HepG2 (cell line): Measurements from ENCODE around the gene MPP3. TPM values are rescaled to one million over a fixed set of nuclear protein-coding genes. Genes with fewer than 3 reads are reported as not detected.

Source experiments
- ATAC-seq: fragments of 200-7000 bp; cut with Tn5 transposase; 3 replicates; pipeline ENCODE4 v1.9.1; 2020; ENCODE audit warnings: mild to moderate bottlenecking, moderate library complexity
- BruUV-seq: library from RNA; stranded (reverse); fragments of 400-500 nt; replicated peaks from 2 replicates; lab custom pipeline; 2021; lab: Mats Ljungman, UMichigan
- CTCF ChIA-PET: fragments of 300-600 bp; formaldehyde crosslinking; extraction: SDS; loops from one replicate; lab custom pipeline; 2021; ENCODE audit warnings: low total read pairs, inconsistent platforms, low intra/inter-chr PET ratio; lab: Yijun Ruan, JAX
- POLR2A ChIA-PET: fragments of 350-600 bp; sonication (Branson Sonifier 250); formaldehyde crosslinking; loops from one replicate; lab custom pipeline; 2020; ENCODE audit warnings: antibody characterized with exemption, inconsistent platforms; lab: Yijun Ruan, JAX
- DNase-seq: peaks from one replicate; pipeline ENCODE4 v3.0.0-alpha.2; 2015; ENCODE audit warnings: low spot score
- FAIRE-seq: peaks from 3 replicates; lab custom pipeline; 2011; peaks lifted over from hg19 to GRCh38; lab: Jason Lieb, UNC
- H2AFZ ChIP-seq: one replicate; pipeline ENCODE4 v1.6.1; 2011; ENCODE audit warnings: low read length, inconsistent platforms
- H3K27ac ChIP-seq: fragments of 300-600 bp; 3 replicates; pipeline ENCODE4 v1.8.0; 2011; ENCODE audit warnings: mixed run types, mild to moderate bottlenecking, mixed read lengths, low read length, inconsistent platforms; ENCODE audit not compliant: insufficient read depth; ENCODE audit errors: extremely low read length
- H3K27me3 ChIP-seq, 2 experiments: fragments of 200-600 bp in 1 of 2; 2 replicates in 1 of 2; 3 replicates in 1 of 2; pipeline versions ENCODE4 v1.6.0 to v1.8.0; 2011; ENCODE audit warnings: low read length in 2 of 2, mild to moderate bottlenecking in 2 of 2, moderate library complexity in 2 of 2, inconsistent platforms in 1 of 2; ENCODE audit not compliant: insufficient read depth in 2 of 2, control insufficient read depth in 1 of 2
- H3K36me3 ChIP-seq, 2 experiments: fragments of 200-600 bp in 1 of 2; replicated peaks in 1 of 2; 2 replicates in 1 of 2; 3 replicates in 1 of 2; pipeline versions ENCODE4 v1.5.1 to v1.8.0; 2011; ENCODE audit warnings: low read length in 2 of 2, inconsistent platforms in 1 of 2; ENCODE audit not compliant: insufficient read depth in 2 of 2, control insufficient read depth in 1 of 2
- H3K4me1 ChIP-seq: 2 replicates; pipeline ENCODE4 v1.5.1; 2012; ENCODE audit warnings: low read length, inconsistent platforms; ENCODE audit not compliant: insufficient read depth
- H3K4me2 ChIP-seq: 2 replicates; pipeline ENCODE4 v1.6.0; 2011; ENCODE audit warnings: low read depth, low read length, inconsistent platforms
- H3K4me3 ChIP-seq, 3 experiments: fragments of 200-600 bp in 1 of 3; sonication (generic), shearing (Covaris generic) in 1 of 3; replicated peaks in 1 of 3; 2 replicates each; pipeline ENCODE4 v1.5.1; 2011 to 2016; ENCODE audit warnings: low read length in 3 of 3, inconsistent platforms in 2 of 3, low read depth in 2 of 3, mild to moderate bottlenecking in 2 of 3, control low read depth in 1 of 3, mixed read lengths in 1 of 3; ENCODE audit not compliant: insufficient read depth in 1 of 3
- H3K79me2 ChIP-seq: one replicate; pipeline ENCODE4 v1.6.1; 2011; ENCODE audit warnings: low read length, inconsistent platforms; ENCODE audit not compliant: insufficient read depth
- H3K9ac ChIP-seq: 2 replicates; pipeline ENCODE4 v1.6.0; 2011; ENCODE audit warnings: mild to moderate bottlenecking, low read depth, low read length, inconsistent platforms; ENCODE audit not compliant: insufficient read depth
- H3K9me3 ChIP-seq: 2 replicates; pipeline ENCODE4 v1.5.1; 2012; ENCODE audit warnings: mild to moderate bottlenecking, low read length
- H4K20me1 ChIP-seq: 2 replicates; pipeline ENCODE4 v1.6.0; 2011; ENCODE audit warnings: inconsistent platforms, mild to moderate bottlenecking, low read length, moderate library complexity; ENCODE audit not compliant: insufficient read depth
- ATF5 ChIP-seq: sonication (generic); formaldehyde crosslinking; IDR thresholded peaks from 2 replicates; pipeline ENCODE4 v1.4.0; 2020; ENCODE audit warnings: mild to moderate bottlenecking, low read depth, missing genetic modification reagents
- CSRNP2 ChIP-seq: sonication (generic); formaldehyde crosslinking; conservative IDR thresholded peaks from 2 replicates; pipeline ENCODE4 v1.8.0; 2022; ENCODE audit warnings: low read depth, missing genetic modification reagents
- EED ChIP-seq: sonication (generic); formaldehyde crosslinking; IDR thresholded peaks from 2 replicates; pipeline ENCODE4 v1.5.0; 2020; ENCODE audit warnings: mild to moderate bottlenecking, missing genetic modification reagents
- ETV5 ChIP-seq: IDR thresholded peaks from 2 replicates; pipeline ENCODE4 v1.6.1; 2018; ENCODE audit warnings: missing biosample characterization, missing genetic modification reagents, inconsistent platforms, borderline replicate concordance
- FOSL2 ChIP-seq: sonication (generic); formaldehyde crosslinking; IDR thresholded peaks from 2 replicates; pipeline ENCODE4 v1.4.0; 2020; ENCODE audit warnings: missing genetic modification reagents
- GATAD2A ChIP-seq: IDR thresholded peaks from 2 replicates; pipeline ENCODE4 v1.6.1; 2016
- HOXA9 ChIP-seq: sonication (generic); formaldehyde crosslinking; IDR thresholded peaks from 2 replicates; pipeline ENCODE4 v1.8.1; 2022; ENCODE audit warnings: missing genetic modification reagents, mild to moderate bottlenecking, moderate library complexity, borderline replicate concordance
- IRF1 ChIP-seq: sonication (generic); formaldehyde crosslinking; IDR thresholded peaks from 2 replicates; pipeline ENCODE4 v1.4.0; 2020; ENCODE audit warnings: low read depth, mild to moderate bottlenecking, missing genetic modification reagents
- MZF1 ChIP-seq: sonication (generic); formaldehyde crosslinking; IDR thresholded peaks from 2 replicates; pipeline ENCODE4 v1.8.1; 2023; ENCODE audit warnings: mild to moderate bottlenecking, missing genetic modification reagents, borderline replicate concordance
- RBAK ChIP-seq: sonication (generic); formaldehyde crosslinking; IDR thresholded peaks from 2 replicates; pipeline ENCODE4 v1.5.1; 2020; ENCODE audit warnings: mild to moderate bottlenecking, missing genetic modification reagents
- TFDP2 ChIP-seq: sonication (generic); formaldehyde crosslinking; IDR thresholded peaks from 2 replicates; pipeline ENCODE4 v1.4.0; 2020; ENCODE audit warnings: missing genetic modification reagents
- ZBTB7B ChIP-seq: sonication (generic); formaldehyde crosslinking; IDR thresholded peaks from 2 replicates; pipeline ENCODE4 v1.4.0; 2020; ENCODE audit warnings: missing genetic modification reagents
- ZFX ChIP-seq: sonication (generic); formaldehyde crosslinking; IDR thresholded peaks from 2 replicates; pipeline ENCODE4 v1.4.0; 2020; ENCODE audit warnings: mild to moderate bottlenecking, low read depth, missing genetic modification reagents, moderate library complexity
- ZKSCAN5 ChIP-seq: sonication (generic); formaldehyde crosslinking; IDR thresholded peaks from 2 replicates; pipeline ENCODE4 v1.5.1; 2020; ENCODE audit warnings: mild to moderate bottlenecking, missing genetic modification reagents
- ZNF101 ChIP-seq: sonication (generic); formaldehyde crosslinking; IDR thresholded peaks from 2 replicates; pipeline ENCODE4 v1.4.0; 2020; ENCODE audit warnings: mild to moderate bottlenecking, low read depth, missing genetic modification reagents, borderline replicate concordance
- ZNF274 ChIP-seq: sonication (generic); formaldehyde crosslinking; IDR thresholded peaks from 2 replicates; pipeline ENCODE4 v1.5.1; 2020; ENCODE audit warnings: mild to moderate bottlenecking, missing genetic modification reagents
- ZNF547 ChIP-seq: sonication (generic); formaldehyde crosslinking; IDR thresholded peaks from 2 replicates; pipeline ENCODE4 v1.5.1; 2020; ENCODE audit warnings: mild to moderate bottlenecking, missing genetic modification reagents
- ZNF839 ChIP-seq: sonication (generic); formaldehyde crosslinking; IDR thresholded peaks from 2 replicates; pipeline ENCODE4 v1.4.0; 2020; ENCODE audit warnings: missing genetic modification reagents, mild to moderate bottlenecking, borderline replicate concordance
- WGBS: methylation state at CpG from one replicate; pipeline ENCODE4 v1.1.6; 2017; ENCODE audit warnings: low lambda C conversion rate; 5-methylcytosine and 5-hydroxymethylcytosine counted together
- in situ Hi-C: cut with HindIII; loops from 2 replicates; pipeline ENCODE4 v1.10.0; 2017; ENCODE audit warnings: low pct_unique_long_range_greater_than_20kb; ENCODE audit not compliant: extremely low pct_ligation_motif_present
- intact Hi-C: fragments of 100-400 bp; cut with micrococcal nuclease; formaldehyde crosslinking; loops from one replicate; pipeline ENCODE4 v1.10.0; 2022; ENCODE audit not compliant: unreplicated experiment
- polyA plus RNA-seq, 8 experiments: library from polyadenylated mRNA; depleted of rRNA in 3 of 8; stranded (reverse) in 7 of 8; unstranded in 1 of 8; fragments of >200 nt; fragmentation: Illumina TruSeq in 4 of 8; extraction: Trizol in 4 of 8; gene quantifications; 2 replicates each; pipeline versions ENCODE4 v1.2.1 to v1.2.3, GENCODE V29; 2011 to 2016; ENCODE audit warnings: low read depth in 4 of 8, missing spikeins in 1 of 8, mixed read lengths in 1 of 8; ENCODE audit not compliant: insufficient read depth in 1 of 8
- total RNA-seq, 5 experiments: library from RNA; depleted of rRNA; stranded (reverse); fragments of >200 nt; fragmentation: Illumina TruSeq; extraction: Trizol; gene quantifications; 2 replicates each; pipeline ENCODE4 v1.2.3, GENCODE V29; 2016; ENCODE audit warnings: low read depth in 1 of 5

MPP3 gene
- total and polyA plus RNA-seq, 2 of the 13 experiments (the other 11 are each of a cell fraction or from before 2014, with no cell fraction given): 0.91 to 1.8 TPM

GRCh38 chr17:43832168-43832975 lies 574 bp downstream of the MPP3 start:
- WGBS: 72% methylated on average over 6 of the region's 51 CpGs
- ChIA-PET POLR2A (interaction anchor here (0.8 to 1.4 kb wide), 2 partner anchors 54 to 61 kb away, joined by 3 read pairs; partner anchors contain the start of gene DUSP3), CTCF (no interaction called here)
- H2AFZ ChIP-seq: no peak overlapping the region
- H3K9me3 ChIP-seq: no peaks in the 10 kb centered on the region
- H3K4me3 ChIP-seq: peak overlapping the region; percentile 50 to 73 (median 66); a peak in 5 of 6 replicates
- H3K79me2 ChIP-seq: no peaks in the 10 kb centered on the region
- peak overlapping the region; percentile 73 for H3K4me2 ChIP-seq
- in situ Hi-C loops: no loop called here
- intact Hi-C loops: no loop called here
- no peaks in the 10 kb centered on the region for H4K20me1 ChIP-seq
- H3K27ac ChIP-seq: no peak overlapping the region
- peaks cover 21% of the 10 kb centered on the region for H3K4me1 ChIP-seq
- ATAC-seq: peak; percentile 63
- no peak for FAIRE-seq
- no peaks in the 10 kb centered on the region for H3K36me3 ChIP-seq
- BruUV-seq: no TSS peak
- H3K9ac ChIP-seq: no peak overlapping the region
- DNase-seq: peak; percentile 21
- peaks cover 3 to 35% of the 10 kb centered on the region in 2 experiments; a peak in 4 of 5 replicates for H3K27me3 ChIP-seq
- TF ChIP-seq ZKSCAN5 (CRISPR knock-in tag) (no peak), HOXA9 (CRISPR knock-in tag) (0 out of 2 replicates have a peak, but pooled peaks have one; percentile 36), ZNF839 (CRISPR knock-in tag) (no peak), CSRNP2 (CRISPR knock-in tag) (no peak), GATAD2A (0 out of 2 replicates have a peak, but pooled peaks have one; percentile 17), ZNF101 (no peak), FOSL2 (CRISPR knock-in tag) (peak; percentile 78), ZBTB7B (0 out of 2 replicates have a peak, but pooled peaks have one; percentile 17), RBAK (CRISPR knock-in tag) (no peak), EED (CRISPR knock-in tag) (0 out of 2 replicates have a peak, but pooled peaks have one; percentile 36), ATF5 (CRISPR knock-in tag) (no peak), ZNF547 (0 out of 2 replicates have a peak, but pooled peaks have one; percentile 13), ETV5 (CRISPR knock-in tag) (0 out of 2 replicates have a peak, but pooled peaks have one; percentile 14), TFDP2 (0 out of 2 replicates have a peak, but pooled peaks have one; percentile 10), MZF1 (CRISPR knock-in tag) (0 out of 2 replicates have a peak, but pooled peaks have one; percentile 50), IRF1 (CRISPR knock-in tag) (no peak), ZFX (CRISPR knock-in tag) (peak; percentile 28; the same call in 1 of the 2 replicates), ZNF274 (CRISPR knock-in tag) (peak; percentile 47; the same call in 1 of the 2 replicates)
